Forelimb muscle (tissue), 1 donor: Measurements from ENCODE around the gene STARD13. TPM values are rescaled to one million over a fixed set of nuclear protein-coding genes. Genes with fewer than 3 reads are reported as not detected.

ENCODE experiments used
- DNase-seq: peaks from one replicate; pipeline ENCODE4 v3.0.0-alpha.2; 2013; ENCODE audit warnings: low read depth
- polyA plus RNA-seq: library from polyadenylated mRNA; unstranded; fragments of 120-200 nt; gene quantifications from one replicate; pipeline ENCODE4 v1.2.1, GENCODE V29; 2013; ENCODE audit not compliant: insufficient read length

STARD13 gene
- polyA plus RNA-seq, 1 donor, result 21.4 TPM

DNA sequence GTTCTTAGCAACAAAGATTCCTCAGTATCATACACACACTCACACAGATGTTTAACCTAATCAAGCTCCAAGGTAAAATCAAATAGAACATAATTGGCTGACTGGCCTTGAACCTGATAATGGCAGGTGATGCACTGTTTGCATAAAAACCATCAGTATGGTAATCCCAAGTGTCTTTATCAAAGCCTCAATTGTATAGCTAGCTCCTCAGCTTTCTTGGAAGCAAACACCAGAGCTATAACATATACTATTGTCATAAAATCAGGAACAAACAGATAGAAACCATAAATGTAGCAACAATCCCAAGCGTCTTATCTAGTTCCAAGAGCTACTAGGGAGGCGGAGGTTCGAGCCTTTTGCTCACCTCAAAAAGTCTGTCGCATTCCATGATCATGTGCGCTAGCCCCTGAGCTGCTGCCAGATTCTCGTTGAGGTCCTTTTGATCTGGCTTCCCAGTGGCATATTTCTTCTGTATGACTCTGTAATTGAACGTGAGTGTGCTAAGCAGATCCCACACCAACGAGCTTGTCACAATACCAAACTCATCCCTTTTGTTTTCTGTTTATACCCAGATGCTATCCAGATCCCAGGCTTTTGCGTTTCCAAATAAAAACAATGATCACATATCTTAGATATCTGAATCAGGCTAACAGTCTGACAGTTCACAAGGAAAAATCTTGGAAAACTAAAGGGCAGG, 174.0 kb downstream of the STARD13 start:
- DNase-seq, result no peak

- no peak for DNase-seq
These were observed 174.7 kb downstream of the STARD13 start for GRCh38 chr13:33110713-33111413.

DNA sequence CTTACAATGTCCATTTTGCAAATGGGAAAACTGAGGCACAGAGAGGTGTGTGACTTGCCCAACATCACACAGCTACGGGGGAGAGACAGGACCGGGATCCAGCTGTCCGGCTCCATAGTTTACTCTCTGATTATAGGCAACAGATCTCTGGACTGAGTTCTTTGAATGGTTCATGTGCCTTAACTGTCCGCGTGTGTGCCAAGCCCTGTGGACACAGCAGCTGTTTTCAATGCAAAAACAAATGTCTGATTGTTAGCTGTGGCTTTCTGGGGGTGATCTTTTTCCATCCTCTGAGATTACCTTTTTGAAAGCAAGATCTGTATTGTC, 175.2 kb downstream of the STARD13 start:
- DNase-seq, result no peak

- DNase-seq, result no peak
These were observed 175.8 kb downstream of the STARD13 start for GRCh38 chr13:33109801-33110200.

- DNase-seq, result no peak
These were observed 176.3 kb downstream of the STARD13 start for GRCh38 chr13:33109271-33109697.

DNA sequence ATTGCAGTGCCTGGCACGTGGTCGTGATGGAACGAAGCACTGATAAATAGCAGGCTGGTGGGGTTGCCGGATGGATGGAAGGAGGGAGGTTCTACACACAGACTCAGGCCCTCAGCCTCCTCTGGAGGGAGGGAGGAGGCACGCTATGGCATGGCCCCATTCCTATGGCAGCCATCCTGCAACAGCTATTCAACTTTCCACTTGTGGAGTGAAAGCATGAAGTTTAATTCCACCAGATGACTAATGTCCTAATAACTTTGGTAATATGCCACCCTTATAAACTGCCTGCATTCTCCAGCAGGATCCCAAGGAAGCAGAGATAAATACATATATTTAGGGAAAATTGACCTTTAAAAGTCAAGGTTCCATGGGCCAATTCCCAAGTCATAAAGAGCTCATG, 176.9 kb downstream of the STARD13 start:
- no peak for DNase-seq

DNA sequence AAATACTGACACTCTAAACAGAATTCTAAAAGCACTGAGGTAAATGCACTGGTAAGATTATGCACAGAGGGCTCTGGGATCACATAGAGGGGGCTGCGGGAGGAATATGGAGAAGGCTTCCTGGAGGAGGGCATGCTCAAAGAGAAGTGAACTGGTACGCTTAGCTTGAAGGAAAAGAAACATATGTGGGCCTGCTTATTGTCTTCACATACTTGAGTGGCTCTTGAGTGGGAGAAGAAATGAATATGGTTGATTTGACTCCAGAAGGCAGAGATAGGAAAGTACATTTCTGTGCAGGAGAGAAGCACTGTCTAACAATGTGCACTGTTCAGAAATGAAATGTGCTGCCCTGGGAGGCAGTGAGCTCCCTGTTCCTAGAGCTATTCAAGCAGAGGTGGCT, 178.2 kb downstream of the STARD13 start:
- no peak for DNase-seq

- no peak for DNase-seq
These were observed 178.7 kb downstream of the STARD13 start for GRCh38 chr13:33106656-33107360.

GRCh38 chr13:33105387-33106005, 180.1 kb downstream of the STARD13 start:
- DNase-seq, result no peak

DNA sequence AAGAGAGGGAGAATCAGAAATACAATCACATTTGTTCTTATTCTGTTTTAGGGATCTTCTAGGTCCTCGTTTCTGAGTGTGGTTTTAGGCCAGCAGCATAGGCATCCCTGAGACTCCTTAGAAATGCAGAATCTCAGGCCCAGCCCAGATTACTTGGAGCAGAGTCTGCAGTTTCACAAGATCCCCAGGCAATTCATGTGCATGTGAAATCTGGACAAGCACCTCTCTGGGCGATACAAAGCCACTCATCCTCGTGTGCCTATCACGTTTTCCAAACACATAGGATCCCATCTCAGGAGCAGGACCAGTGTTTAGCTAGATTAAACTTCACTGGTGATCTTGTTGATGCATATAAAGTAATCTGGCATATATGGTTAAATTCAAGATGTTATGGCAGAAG, 182.1 kb downstream of the STARD13 start:
- DNase-seq, result no peak

- DNase-seq, result no peak
These were observed 183.7 kb downstream of the STARD13 start for GRCh38 chr13:33101835-33102234.

DNA sequence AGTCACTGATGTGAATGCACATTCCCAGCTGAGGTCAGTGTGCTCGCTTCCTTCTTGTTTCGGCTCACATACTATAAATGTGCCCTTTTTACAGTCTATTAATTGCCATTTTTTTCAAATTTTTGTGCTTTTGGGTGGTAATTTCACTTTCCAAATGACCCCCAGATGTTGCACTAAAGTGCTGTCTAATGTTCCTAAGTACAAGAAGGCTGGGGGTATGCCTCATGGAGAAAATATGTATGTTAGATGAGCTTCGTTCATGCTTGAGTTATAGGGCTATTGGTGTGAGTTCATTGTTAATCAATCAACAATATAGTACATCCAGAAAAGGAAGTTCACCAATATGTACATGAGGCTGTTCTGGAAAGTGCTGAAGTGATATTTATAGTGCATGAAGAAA, 184.7 kb downstream of the STARD13 start:
- DNase-seq, result no peak

DNA sequence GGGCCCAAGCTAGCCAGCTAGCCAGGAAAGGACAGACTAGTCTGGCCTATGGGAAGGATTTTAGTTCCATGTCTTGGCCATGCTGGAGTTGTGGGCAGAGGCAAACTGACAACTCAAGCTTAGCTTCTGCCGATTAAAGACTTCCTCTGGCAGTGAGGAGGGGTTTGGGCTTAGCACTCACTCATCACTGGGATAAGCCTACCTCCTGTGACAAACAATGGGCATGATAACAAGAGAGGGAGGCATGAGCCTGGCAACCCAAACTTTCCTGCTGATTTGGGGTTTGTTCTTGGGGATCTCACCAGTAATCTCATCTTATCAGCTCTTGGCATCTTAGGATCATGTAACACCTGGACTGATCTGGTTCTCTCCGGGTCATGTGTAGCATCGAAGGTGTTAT, 185.7 kb downstream of the STARD13 start:
- no peak for DNase-seq

- DNase-seq, result no peak
These were observed 188.5 kb downstream of the STARD13 start for GRCh38 chr13:33096886-33097605.

DNA sequence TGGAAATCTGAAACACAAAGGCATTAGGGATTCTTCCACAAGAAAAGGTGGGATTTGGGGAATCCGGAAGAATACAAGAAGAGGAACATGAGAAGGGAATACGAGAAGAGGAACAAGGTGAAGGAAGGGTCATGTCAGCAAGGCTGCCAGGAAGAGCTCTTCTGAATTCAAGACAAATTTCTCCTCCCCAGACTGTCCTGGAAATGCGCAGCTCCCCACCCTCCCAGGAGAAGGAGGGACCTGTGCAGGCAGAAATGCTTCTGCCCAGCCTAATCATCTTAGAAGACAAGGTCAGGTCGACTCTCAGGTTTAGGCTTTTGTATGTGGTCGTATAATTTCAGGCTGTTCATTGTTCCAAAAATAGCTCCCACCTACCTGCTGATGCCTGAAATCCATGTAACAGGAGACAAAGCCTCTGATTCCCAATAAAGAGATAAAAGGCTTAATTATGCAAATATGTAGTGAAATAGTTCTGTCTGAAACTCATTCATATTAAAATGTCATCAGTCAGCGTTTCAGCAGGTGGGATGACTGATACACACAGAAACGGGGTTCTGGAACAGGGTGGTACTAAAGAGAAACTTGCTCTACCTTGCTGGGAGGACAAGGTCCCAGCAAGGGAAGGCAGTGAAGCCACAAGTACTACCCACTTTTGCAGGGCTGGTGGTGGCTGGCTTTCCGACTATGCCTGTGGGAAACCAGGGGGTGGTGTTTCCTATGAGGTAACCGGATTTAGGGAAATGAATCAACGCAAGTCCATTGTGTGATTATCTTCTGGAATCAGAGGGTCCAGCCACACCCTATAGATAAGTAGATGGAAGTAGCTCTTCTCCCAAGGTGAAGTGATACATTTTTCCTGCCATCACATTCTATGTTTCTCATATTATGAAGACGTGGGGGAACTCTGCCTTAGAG, 193.2 kb downstream of the STARD13 start:
- no peak for DNase-seq

DNA sequence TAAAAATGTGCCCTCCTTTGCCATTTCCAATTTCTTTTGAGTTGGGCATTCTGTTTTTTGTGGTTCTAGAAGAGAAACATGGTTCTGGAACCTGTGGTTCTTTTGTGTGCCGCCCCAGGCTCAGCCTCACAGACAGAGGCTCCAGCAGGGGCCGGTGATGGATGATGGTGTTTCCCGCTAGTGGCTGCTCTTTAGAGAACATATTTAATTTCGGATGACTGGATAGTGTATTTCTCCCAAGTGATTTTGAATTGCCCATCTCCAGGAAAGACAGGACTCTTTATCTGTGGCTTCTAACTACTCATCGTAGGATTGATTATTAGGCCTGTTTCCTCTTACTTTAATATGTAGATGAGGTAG, 194.2 kb downstream of the STARD13 start:
- DNase-seq, result no peak

DNA sequence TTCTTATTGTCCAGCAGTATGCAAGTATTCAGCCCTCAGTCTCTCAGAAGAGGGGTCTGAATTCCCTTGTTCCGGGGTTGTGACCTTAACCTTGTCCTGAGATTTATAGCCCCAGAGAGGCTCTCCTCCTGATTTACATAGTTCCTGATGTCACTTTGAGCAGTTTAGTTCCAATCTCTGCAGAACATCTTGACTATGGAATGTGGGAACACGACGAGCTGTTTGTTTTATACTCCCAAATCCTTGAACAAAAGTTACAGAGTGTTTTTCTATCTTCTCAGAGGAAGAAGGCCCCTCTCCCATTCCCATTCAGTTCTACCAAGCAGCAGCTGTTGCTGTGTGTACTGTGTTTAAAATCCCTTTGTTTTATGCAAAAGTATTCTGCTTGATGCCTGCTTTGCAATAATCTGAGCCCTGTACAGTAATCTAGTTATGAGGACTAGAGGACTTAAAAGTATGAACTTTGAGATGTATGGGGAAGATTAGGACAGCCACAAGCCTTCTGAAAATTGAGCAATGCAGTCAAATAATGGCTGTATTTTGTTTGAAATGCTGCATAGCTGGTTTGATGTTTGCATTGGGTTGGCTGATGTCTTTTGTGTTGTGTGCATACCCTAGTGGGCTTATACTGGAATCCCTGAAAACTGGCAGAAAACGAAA, 194.7 kb downstream of the STARD13 start:
- DNase-seq, result no peak

- no peak for DNase-seq
These were observed 196.2 kb downstream of the STARD13 start for GRCh38 chr13:33089311-33089710.

DNA sequence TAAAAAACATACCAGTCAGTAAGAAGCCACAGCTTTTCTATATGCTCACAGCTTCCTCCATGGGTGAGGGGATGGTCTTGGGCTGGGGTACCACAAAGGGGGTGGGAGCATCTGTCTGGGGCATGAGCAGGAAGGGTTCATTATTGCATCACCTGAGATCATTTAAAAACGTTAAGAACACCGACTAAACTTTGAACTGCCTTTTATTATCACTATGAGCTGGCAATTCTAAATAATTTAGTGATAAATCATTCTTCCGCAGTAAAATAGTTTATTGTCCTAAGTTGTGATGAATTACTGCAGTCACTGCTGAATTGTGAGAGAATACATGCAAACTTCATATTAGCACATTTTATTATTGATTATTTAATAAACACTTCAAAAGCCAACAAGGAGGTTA, 197.8 kb downstream of the STARD13 start:
- DNase-seq, result no peak

DNA sequence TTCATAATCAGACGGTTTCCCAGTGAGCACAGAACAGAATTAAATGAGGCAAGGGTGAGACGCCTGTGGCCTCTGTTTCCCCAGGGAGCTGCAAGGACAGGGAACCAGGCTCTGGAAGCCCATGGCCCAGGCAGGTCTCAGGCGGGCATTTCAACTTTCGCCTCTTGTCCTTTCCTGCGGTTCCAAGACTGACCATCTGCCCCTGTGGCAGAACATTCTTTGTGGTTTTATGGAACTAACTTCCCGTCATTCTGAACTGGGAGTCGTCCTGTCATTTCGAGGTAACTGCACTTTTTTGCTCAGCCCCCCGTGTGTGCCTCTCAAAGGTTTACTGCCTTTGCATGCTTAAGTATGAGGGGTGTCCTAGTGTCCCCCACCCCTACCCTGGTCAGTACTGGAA, 198.5 kb downstream of the STARD13 start:
- no peak for DNase-seq
